GM10248 (cell line): ENCODE data around the gene TAB2.

ENCODE experiments used
- CTCF ChIA-PET: fragments of 300-600 bp; sonication (Branson Sonifier 250); formaldehyde crosslinking; extraction: SDS; loops from one replicate; lab custom pipeline; 2021; ENCODE audit warnings: antibody characterized with exemption; lab: Yijun Ruan, JAX
- POLR2A ChIA-PET: fragments of 350-650 bp; sonication (Branson Sonifier 250); formaldehyde crosslinking; extraction: SDS; loops from one replicate; lab custom pipeline; 2020; ENCODE audit warnings: antibody characterized with exemption; lab: Yijun Ruan, JAX
- DNase-seq: peaks from one replicate; pipeline ENCODE4 v3.0.0; 2012; ENCODE audit errors: extremely low spot score
- CTCF ChIP-seq: IDR thresholded peaks from 2 replicates; pipeline ENCODE4 v1.5.1; 2012; ENCODE audit warnings: mild to moderate bottlenecking, low read depth; ENCODE audit errors: extremely low read depth, missing control alignments, control extremely low read depth

Gene TAB2

GRCh38 chr6:149448821-149449453 is 131.4 kb downstream of the TAB2 start:
- TF ChIP-seq CTCF, result no peak
- CTCF ChIA-PET, result interaction anchor here (1.4 to 2.2 kb wide), 2 partner anchors 17 to 421 kb away, joined by 3 to 14 read pairs; no protein-coding TSS in a partner anchor
- POLR2A ChIA-PET, result interaction anchor here (0.6 kb wide), 1 partner anchor 383 kb away, joined by 3 read pairs; no protein-coding TSS in a partner anchor

GRCh38 chr6:149449831-149450678 is 132.5 kb downstream of the TAB2 start:
- ChIA-PET CTCF (interaction anchor here (1.4 to 1.5 kb wide), 2 partner anchors 67 to 422 kb away, joined by 3 to 4 read pairs; no protein-coding TSS in a partner anchor), POLR2A (no interaction called here)
- no peak for TF ChIP-seq CTCF
- DNase-seq, result no peak

More at GRCh38 chr6:149448821-149449453, 131.4 kb downstream of the TAB2 start:
- no peak for DNase-seq

GRCh38 chr6:149450679-149451375 is 133.3 kb downstream of the TAB2 start:
- DNase-seq, result no peak
- CTCF ChIA-PET, result interaction anchor here (1.5 kb wide), 1 partner anchor 66 kb away, joined by 4 read pairs; no protein-coding TSS in a partner anchor
- TF ChIP-seq CTCF, result no peak
- POLR2A ChIA-PET, result interaction anchor here (0.6 kb wide), 1 partner anchor 87 kb away, joined by 3 read pairs; no protein-coding TSS in a partner anchor

DNA sequence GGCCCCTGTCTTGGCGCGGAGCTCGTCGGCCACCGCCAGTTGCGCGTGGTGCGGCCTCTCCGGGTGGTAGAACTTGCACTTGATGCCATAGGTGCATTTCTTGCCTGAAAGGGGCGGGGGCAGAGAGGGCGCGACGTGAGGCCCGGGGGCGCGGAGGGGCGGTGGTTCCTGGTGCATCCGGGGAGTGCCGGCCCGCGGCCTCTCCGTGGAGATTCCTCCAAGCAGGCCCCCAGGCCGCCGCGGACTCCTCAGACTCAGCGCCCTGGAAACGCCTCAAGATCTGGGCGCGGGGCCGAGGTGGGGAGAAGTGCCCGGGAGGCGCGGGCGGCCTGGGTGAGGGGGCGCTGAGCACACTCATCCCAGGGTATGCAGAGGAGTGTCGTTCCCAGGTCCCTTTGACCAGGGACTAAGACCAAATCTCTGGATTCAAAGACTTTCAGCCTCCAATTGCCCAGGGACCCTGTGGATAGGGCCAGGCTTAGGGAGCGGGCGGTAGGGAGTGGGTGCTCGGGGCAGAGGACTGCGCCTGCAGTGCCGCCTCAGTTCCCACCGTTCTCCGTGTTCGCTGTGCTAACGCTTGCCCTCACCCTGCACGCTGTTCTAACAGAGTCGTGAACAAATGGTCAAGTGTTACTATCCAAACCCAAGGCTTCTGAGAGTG is 134.0 kb downstream of the TAB2 start:
- ChIA-PET CTCF (interaction anchor here (1.5 kb wide), 1 partner anchor 65 kb away, joined by 4 read pairs; no protein-coding TSS in a partner anchor), POLR2A (interaction anchor here (0.6 kb wide), 1 partner anchor 86 kb away, joined by 3 read pairs; no protein-coding TSS in a partner anchor)

More for the DNA sequence above, 134.0 kb downstream of the TAB2 start:
- no peak for DNase-seq
- no peak for TF ChIP-seq CTCF
